Lung (tissue), 12 donors: ENCODE data around the gene ARIH1. TPM values are rescaled to one million over a fixed set of nuclear protein-coding genes. Genes with fewer than 3 reads are reported as not detected.

ENCODE experiments used
- ATAC-seq: fragments of 200-7000 bp; cut with Tn5 transposase; one replicate; pipeline ENCODE4 v1.9.1; 2020; ENCODE audit warnings: moderate number of reproducible peaks; ENCODE audit not compliant: insufficient read depth, low FRiP score
- DNase-seq, 3 donors: peaks; one replicate each; pipeline ENCODE4 v3.0.0-alpha.2; 2013 to 2017
- H3K27ac ChIP-seq, 2 donors: one replicate each; pipeline ENCODE4 v1.5.1; 2013; ENCODE audit warnings: mild to moderate bottlenecking in 2 of 2, moderate library complexity in 2 of 2, control low read depth in 1 of 2, inconsistent platforms in 1 of 2, low read depth in 1 of 2, low read length in 1 of 2
- H3K27me3 ChIP-seq, 3 donors: one replicate each; pipeline ENCODE4 v1.5.1; 2013; ENCODE audit warnings: low read length in 2 of 3; ENCODE audit not compliant: control insufficient read depth in 3 of 3, insufficient read depth in 3 of 3
- H3K36me3 ChIP-seq, 4 donors: one replicate each; pipeline ENCODE4 v1.5.1; 2013; ENCODE audit warnings: low read length in 4 of 4, mild to moderate bottlenecking in 1 of 4, moderate library complexity in 1 of 4; ENCODE audit not compliant: control insufficient read depth in 4 of 4, insufficient read depth in 4 of 4
- H3K4me1 ChIP-seq, 5 donors: one replicate each; pipeline ENCODE4 v1.5.1; 2013; ENCODE audit warnings: low read length in 5 of 5, mild to moderate bottlenecking in 2 of 5, moderate library complexity in 1 of 5; ENCODE audit not compliant: control insufficient read depth in 5 of 5, insufficient read depth in 5 of 5
- H3K4me3 ChIP-seq: one replicate; pipeline ENCODE4 v1.5.1; 2013; ENCODE audit warnings: mild to moderate bottlenecking, control low read depth, moderate library complexity
- H3K9ac ChIP-seq, 2 donors: one replicate each; pipeline ENCODE4 v1.5.1; 2013; ENCODE audit warnings: low read length in 2 of 2, control low read depth in 1 of 2; ENCODE audit not compliant: insufficient read depth in 1 of 2
- H3K9me3 ChIP-seq, 4 donors: one replicate each; pipeline ENCODE4 v1.5.1; 2013; ENCODE audit warnings: low read length in 3 of 4, mild to moderate bottlenecking in 1 of 4, moderate library complexity in 1 of 4; ENCODE audit not compliant: control insufficient read depth in 4 of 4, insufficient read depth in 3 of 4
- CTCF ChIP-seq: IDR thresholded peaks from 2 replicates; pipeline ENCODE4 v1.5.1; 2012; ENCODE audit warnings: mild to moderate bottlenecking; ENCODE audit errors: control extremely low read depth, extremely low read depth
- WGBS, 2 donors: extraction: QIAGEN DNeasy Blood & Tissue Kit; methylation state at CpG; one replicate each; pipeline ENCODE4 v1.1.7; 2013; 5-methylcytosine and 5-hydroxymethylcytosine counted together
- polyA plus RNA-seq, 2 donors: library from polyadenylated mRNA; stranded (reverse); fragments of 200-250 nt; gene quantifications; one replicate each; pipeline ENCODE4 v1.2.1, GENCODE V29; 2013
- total RNA-seq, 2 donors: library from RNA; depleted of rRNA in 1 of 2; stranded (reverse); fragments of >200 nt in 1 of 2; gene quantifications; one replicate each; pipeline ENCODE4 v1.2.1, GENCODE V29; 2014 to 2021
- donor health status: control.
- donor health status: control.
- donor health status: Bipolar disorder and iron deficiency.
- donor health status: healthy.
- donor health status: DM: yes; HTN: yes; CAD: no.

The ARIH1 gene
- total and polyA plus RNA-seq, 4 donors: 18.8 to 131 (median 66.0) TPM

GRCh38 chr15:72495007-72495406, 20.9 kb downstream of the ARIH1 start:
- no peaks in the 10 kb centered on the region for H3K9me3 ChIP-seq
- peaks cover 0 to 2% (median 0%) of the 10 kb centered on the region in 4 donors for H3K36me3 ChIP-seq
- H3K9ac ChIP-seq: no peak overlapping the region
- H3K4me3 ChIP-seq: no peak overlapping the region
- no peak for DNase-seq
- no peak for ATAC-seq
- H3K27me3 ChIP-seq: no peaks in the 10 kb centered on the region
- TF ChIP-seq CTCF: no peak
- 87 to 93% methylated on average over 3 of the region's 3 CpGs for WGBS, 2 donors
- H3K4me1 ChIP-seq: peaks cover 0 to 26% (median 9%) of the 10 kb centered on the region in 5 donors
- H3K27ac ChIP-seq: no peak overlapping the region

- 79 to 83% methylated on average over 2 of the region's 2 CpGs for WGBS, 2 donors
- no peak for ATAC-seq
These were observed 22.7 kb downstream of the ARIH1 start for GRCh38 chr15:72496783-72497182.

GRCh38 chr15:72497402-72497801, 23.3 kb downstream of the ARIH1 start:
- H3K27me3 ChIP-seq: no peaks in the 10 kb centered on the region
- no peak overlapping the region for H3K9ac ChIP-seq
- no peak overlapping the region for H3K27ac ChIP-seq
- 65 to 71% methylated on average over 1 of the region's 1 CpG for WGBS, 2 donors
- no peak for ATAC-seq
- H3K4me1 ChIP-seq: peaks cover 0 to 25% (median 9%) of the 10 kb centered on the region in 5 donors
- H3K9me3 ChIP-seq: no peaks in the 10 kb centered on the region
- DNase-seq: no peak
- TF ChIP-seq CTCF: no peak
- no peak overlapping the region for H3K4me3 ChIP-seq
- H3K36me3 ChIP-seq: peaks cover 0 to 6% (median 1%) of the 10 kb centered on the region in 4 donors

More at GRCh38 chr15:72496783-72497182, 22.7 kb downstream of the ARIH1 start:
- Histone ChIP-seq H3K27me3 (no peaks in the 10 kb centered on the region), H3K9ac (peak overlapping the region in 1 of 2 donors; percentile 23), H3K36me3 (peaks cover 0 to 4% (median 1%) of the 10 kb centered on the region in 4 donors), H3K27ac (no peak overlapping the region), H3K9me3 (no peaks in the 10 kb centered on the region), H3K4me3 (no peak overlapping the region), H3K4me1 (peaks cover 0 to 27% (median 9%) of the 10 kb centered on the region in 5 donors)
- no peak for TF ChIP-seq CTCF
- DNase-seq: no peak
